ENCODE results near the gene COG7. TPM values are rescaled to one million over a fixed set of nuclear protein-coding genes. Genes with fewer than 3 reads are reported as not detected.

COG7 gene
- total RNA-seq, 1 experiment from 2014 or later: 22.1 TPM

- TF ChIP-seq SRF (IDR thresholded peaks at IDR 0.05; ENCODE audit: low read depth) (no peak), SIN3A (IDR thresholded peaks at IDR 0.05; ENCODE audit: low read depth) (no peak), CBX3 (IDR thresholded peaks at IDR 0.05; ENCODE audit: low read depth) (no peak), JUND (IDR thresholded peaks at IDR 0.05) (no peak), REST (IDR thresholded peaks at IDR 0.05; ENCODE audit: low read depth) (no peak), EZH2 (IDR thresholded peaks at IDR 0.05) (no peak), SP1 (IDR thresholded peaks at IDR 0.05; ENCODE audit: low read depth) (no peak), POLR2A (IDR thresholded peaks at IDR 0.05; ENCODE audit: borderline replicate concordance, extremely low read depth, insufficient read depth, insufficient read length) (no peak), POLR2AphosphoS5 (IDR thresholded peaks at IDR 0.05; ENCODE audit: low read depth, low read length) (no peak), ELF1 (IDR thresholded peaks at IDR 0.05; ENCODE audit: borderline replicate concordance, low read depth) (no peak), RAD21 (IDR thresholded peaks at IDR 0.05; ENCODE audit: low read depth) (no peak), ZFX (IDR thresholded peaks at IDR 0.05) (no peak), CEBPB (IDR thresholded peaks at IDR 0.05; ENCODE audit: low read depth) (no peak), ATF3 (IDR thresholded peaks at IDR 0.05) (no peak), YY1 (IDR thresholded peaks at IDR 0.05; ENCODE audit: extremely low read depth, insufficient replicate concordance, low read depth, low read length) (no peak)
- TF ChIP-seq, protein P1, sequence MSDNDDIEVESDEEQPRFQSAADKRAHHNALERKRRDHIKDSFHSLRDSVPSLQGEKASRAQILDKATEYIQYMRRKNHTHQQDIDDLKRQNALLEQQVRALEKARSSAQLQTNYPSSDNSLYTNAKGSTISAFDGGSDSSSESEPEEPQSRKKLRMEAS (IDR thresholded peaks at IDR 0.05): no peak
- TF ChIP-seq, protein P2, sequence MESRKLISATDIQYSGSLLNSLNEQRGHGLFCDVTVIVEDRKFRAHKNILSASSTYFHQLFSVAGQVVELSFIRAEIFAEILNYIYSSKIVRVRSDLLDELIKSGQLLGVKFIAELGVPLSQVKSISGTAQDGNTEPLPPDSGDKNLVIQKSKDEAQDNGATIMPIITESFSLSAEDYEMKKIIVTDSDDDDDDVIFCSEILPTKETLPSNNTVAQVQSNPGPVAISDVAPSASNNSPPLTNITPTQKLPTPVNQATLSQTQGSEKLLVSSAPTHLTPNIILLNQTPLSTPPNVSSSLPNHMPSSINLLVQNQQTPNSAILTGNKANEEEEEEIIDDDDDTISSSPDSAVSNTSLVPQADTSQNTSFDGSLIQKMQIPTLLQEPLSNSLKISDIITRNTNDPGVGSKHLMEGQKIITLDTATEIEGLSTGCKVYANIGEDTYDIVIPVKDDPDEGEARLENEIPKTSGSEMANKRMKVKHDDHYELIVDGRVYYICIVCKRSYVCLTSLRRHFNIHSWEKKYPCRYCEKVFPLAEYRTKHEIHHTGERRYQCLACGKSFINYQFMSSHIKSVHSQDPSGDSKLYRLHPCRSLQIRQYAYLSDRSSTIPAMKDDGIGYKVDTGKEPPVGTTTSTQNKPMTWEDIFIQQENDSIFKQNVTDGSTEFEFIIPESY (IDR thresholded peaks at IDR 0.05; ENCODE audit: extremely low read depth, insufficient replicate concordance, low read length): no peak
- TF ChIP-seq, protein P3, sequence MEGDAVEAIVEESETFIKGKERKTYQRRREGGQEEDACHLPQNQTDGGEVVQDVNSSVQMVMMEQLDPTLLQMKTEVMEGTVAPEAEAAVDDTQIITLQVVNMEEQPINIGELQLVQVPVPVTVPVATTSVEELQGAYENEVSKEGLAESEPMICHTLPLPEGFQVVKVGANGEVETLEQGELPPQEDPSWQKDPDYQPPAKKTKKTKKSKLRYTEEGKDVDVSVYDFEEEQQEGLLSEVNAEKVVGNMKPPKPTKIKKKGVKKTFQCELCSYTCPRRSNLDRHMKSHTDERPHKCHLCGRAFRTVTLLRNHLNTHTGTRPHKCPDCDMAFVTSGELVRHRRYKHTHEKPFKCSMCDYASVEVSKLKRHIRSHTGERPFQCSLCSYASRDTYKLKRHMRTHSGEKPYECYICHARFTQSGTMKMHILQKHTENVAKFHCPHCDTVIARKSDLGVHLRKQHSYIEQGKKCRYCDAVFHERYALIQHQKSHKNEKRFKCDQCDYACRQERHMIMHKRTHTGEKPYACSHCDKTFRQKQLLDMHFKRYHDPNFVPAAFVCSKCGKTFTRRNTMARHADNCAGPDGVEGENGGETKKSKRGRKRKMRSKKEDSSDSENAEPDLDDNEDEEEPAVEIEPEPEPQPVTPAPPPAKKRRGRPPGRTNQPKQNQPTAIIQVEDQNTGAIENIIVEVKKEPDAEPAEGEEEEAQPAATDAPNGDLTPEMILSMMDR (IDR thresholded peaks at IDR 0.05 in 2 of 3, conservative IDR thresholded peaks at IDR 0.05 in 1 of 3; ENCODE audit: borderline replicate concordance in 1 of 3, insufficient read depth in 1 of 3, low read depth in 2 of 3, low read length in 2 of 3): no peak
- Histone ChIP-seq H3K9me2 (ENCODE audit: insufficient read depth) (no peaks in the 10 kb centered on the region), H3K4me3 (replicated peaks in 1 of 2; ENCODE audit: low read depth in 1 of 2, low read length in 2 of 2) (no peak overlapping the region), H2AFZ (ENCODE audit: low read depth, low read length, poor library complexity, severe bottlenecking) (no peak overlapping the region), H3K36me3 (ENCODE audit: control insufficient read depth in 1 of 2, insufficient read depth in 2 of 2, low read length in 2 of 2) (no peaks in the 10 kb centered on the region), H3K4me1 (ENCODE audit: control insufficient read depth in 1 of 2, insufficient read depth in 2 of 2, low read length in 2 of 2) (no peaks in the 10 kb centered on the region), H4K20me1 (ENCODE audit: insufficient read depth) (no peaks in the 10 kb centered on the region), H3K27me3 (ENCODE audit: insufficient read depth, low read length) (no peaks in the 10 kb centered on the region), H3K79me2 (ENCODE audit: insufficient read depth, low read length) (no peaks in the 10 kb centered on the region), H3K9me3 (ENCODE audit: control insufficient read depth in 1 of 2, insufficient read depth in 1 of 2, low read depth in 1 of 2, low read length in 2 of 2) (no peaks in the 10 kb centered on the region), H3K9ac (ENCODE audit: low read length) (no peak overlapping the region), H3K27ac (ENCODE audit: low read depth, low read length) (no peak overlapping the region), H3K4me2 (ENCODE audit: low read length) (no peak overlapping the region)
- CTCF ChIA-PET: no interaction called here
- no peak for ATAC-seq
- BruUV-seq (replicated peaks): no TSS peak
- intact Hi-C loops (cut with micrococcal nuclease): no loop called here
- RAD21 ChIA-PET (ENCODE audit: low non-redundant PET in 1 of 2, low total read pairs in 2 of 2, uncharacterized antibody in 2 of 2, unreplicated experiment in 2 of 2): no interaction called here
- POLR2A ChIA-PET: no interaction called here
- no peak for DNase-seq (ENCODE audit: low read depth, low spot score)
These were observed 98.7 kb downstream of the COG7 start for GRCh38 chr16:23354246-23354645.

Measured in HCT116 (cell line).